ENCODE measurements around the gene ERC1. TPM values are rescaled to one million over a fixed set of nuclear protein-coding genes. Genes with fewer than 3 reads are reported as not detected.
"Not testable (repeated sequence)": the region's sequence is repeated elsewhere in the genome, so short reads cannot be mapped to it uniquely, and the experiment has no call there.

ERC1 gene
- total RNA-seq, 2 donors from 2014 or later, result 18.9 to 72.9 TPM

GRCh38 chr12:1311145-1311544 is 320.1 kb downstream of the ERC1 start:
- TF ChIP-seq, protein P1, sequence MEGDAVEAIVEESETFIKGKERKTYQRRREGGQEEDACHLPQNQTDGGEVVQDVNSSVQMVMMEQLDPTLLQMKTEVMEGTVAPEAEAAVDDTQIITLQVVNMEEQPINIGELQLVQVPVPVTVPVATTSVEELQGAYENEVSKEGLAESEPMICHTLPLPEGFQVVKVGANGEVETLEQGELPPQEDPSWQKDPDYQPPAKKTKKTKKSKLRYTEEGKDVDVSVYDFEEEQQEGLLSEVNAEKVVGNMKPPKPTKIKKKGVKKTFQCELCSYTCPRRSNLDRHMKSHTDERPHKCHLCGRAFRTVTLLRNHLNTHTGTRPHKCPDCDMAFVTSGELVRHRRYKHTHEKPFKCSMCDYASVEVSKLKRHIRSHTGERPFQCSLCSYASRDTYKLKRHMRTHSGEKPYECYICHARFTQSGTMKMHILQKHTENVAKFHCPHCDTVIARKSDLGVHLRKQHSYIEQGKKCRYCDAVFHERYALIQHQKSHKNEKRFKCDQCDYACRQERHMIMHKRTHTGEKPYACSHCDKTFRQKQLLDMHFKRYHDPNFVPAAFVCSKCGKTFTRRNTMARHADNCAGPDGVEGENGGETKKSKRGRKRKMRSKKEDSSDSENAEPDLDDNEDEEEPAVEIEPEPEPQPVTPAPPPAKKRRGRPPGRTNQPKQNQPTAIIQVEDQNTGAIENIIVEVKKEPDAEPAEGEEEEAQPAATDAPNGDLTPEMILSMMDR (IDR thresholded peaks at IDR 0.05), result no peak
- no peak for TF ChIP-seq POLR2A (IDR thresholded peaks at IDR 0.05)
- no peak for TF ChIP-seq POLR2AphosphoS5 (IDR thresholded peaks at IDR 0.05)
- H3K4me3 ChIP-seq, result no peak overlapping the region
- no peaks in the 10 kb centered on the region for H3K4me1 ChIP-seq (replicated peaks)
- H3K27ac ChIP-seq, result no peak overlapping the region
- intact Hi-C loops (cut with DNase I), result no loop called here
- H3K9me3 ChIP-seq, result no peaks in the 10 kb centered on the region
- H3K27me3 ChIP-seq (replicated peaks; ENCODE audit: insufficient read depth), result no peaks in the 10 kb centered on the region
- H3K36me3 ChIP-seq, result no peaks in the 10 kb centered on the region
- WGBS, result 22% methylated on average over 1 of the region's 1 CpG
- no peak for DNase-seq (ENCODE audit: low spot score)

DNA sequence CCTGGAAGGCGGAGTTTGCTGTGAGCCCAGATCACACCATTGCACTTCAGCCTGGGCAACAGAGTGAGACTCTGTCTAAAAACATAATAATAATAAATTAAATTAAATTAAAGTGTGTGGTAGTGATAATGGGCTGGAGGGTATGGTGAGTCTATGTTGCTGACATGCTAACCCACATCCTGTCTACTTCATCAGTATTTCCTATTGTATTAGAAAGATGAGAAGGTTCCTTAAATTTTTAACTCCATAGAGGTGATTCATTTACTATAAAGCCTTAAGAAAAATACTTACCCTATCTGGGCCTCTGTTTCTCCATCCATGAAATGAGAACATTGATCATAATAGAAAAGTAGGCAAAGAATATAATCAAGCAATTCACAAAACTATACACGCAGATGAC is 322.9 kb downstream of the ERC1 start:
- Histone ChIP-seq H3K36me3 (no peaks in the 10 kb centered on the region), H3K4me1 (replicated peaks) (no peaks in the 10 kb centered on the region), H3K9me3 (no peaks in the 10 kb centered on the region), H3K27me3 (replicated peaks; ENCODE audit: insufficient read depth) (no peaks in the 10 kb centered on the region), H3K4me3 (no peak overlapping the region), H3K27ac (no peak overlapping the region)
- intact Hi-C loops (cut with DNase I), result no loop called here
- DNase-seq (ENCODE audit: low spot score), result no peak
- TF ChIP-seq POLR2A (IDR thresholded peaks at IDR 0.05) (no peak), POLR2AphosphoS5 (IDR thresholded peaks at IDR 0.05) (no peak)
- TF ChIP-seq, protein P1 (IDR thresholded peaks at IDR 0.05), result no peak
- WGBS, result 96% methylated on average over 2 of the region's 2 CpGs

GRCh38 chr12:1314523-1314922 is 323.5 kb downstream of the ERC1 start:
- Histone ChIP-seq H3K27ac (no peak overlapping the region), H3K27me3 (replicated peaks; ENCODE audit: insufficient read depth) (no peaks in the 10 kb centered on the region), H3K36me3 (no peaks in the 10 kb centered on the region), H3K9me3 (no peaks in the 10 kb centered on the region), H3K4me1 (replicated peaks) (peaks cover 3% of the 10 kb centered on the region), H3K4me3 (no peak overlapping the region)
- DNase-seq (ENCODE audit: low spot score), result no peak
- TF ChIP-seq POLR2AphosphoS5 (IDR thresholded peaks at IDR 0.05) (no peak), POLR2A (IDR thresholded peaks at IDR 0.05) (no peak)
- TF ChIP-seq, protein P1 (IDR thresholded peaks at IDR 0.05), result no peak
- WGBS, result 96% methylated on average over 1 of the region's 1 CpG
- intact Hi-C loops (cut with DNase I), result no loop called here

GRCh38 chr12:1316991-1317390 is 326.0 kb downstream of the ERC1 start:
- H3K36me3 ChIP-seq; H3K4me3 ChIP-seq; H3K27ac ChIP-seq; DNase-seq (ENCODE audit: low spot score); H3K27me3 ChIP-seq (replicated peaks; ENCODE audit: insufficient read depth); intact Hi-C loops (cut with DNase I); H3K9me3 ChIP-seq; H3K4me1 ChIP-seq (replicated peaks): not testable (repeated sequence)
- WGBS, result 96% methylated on average over 5 of the region's 5 CpGs

DNA sequence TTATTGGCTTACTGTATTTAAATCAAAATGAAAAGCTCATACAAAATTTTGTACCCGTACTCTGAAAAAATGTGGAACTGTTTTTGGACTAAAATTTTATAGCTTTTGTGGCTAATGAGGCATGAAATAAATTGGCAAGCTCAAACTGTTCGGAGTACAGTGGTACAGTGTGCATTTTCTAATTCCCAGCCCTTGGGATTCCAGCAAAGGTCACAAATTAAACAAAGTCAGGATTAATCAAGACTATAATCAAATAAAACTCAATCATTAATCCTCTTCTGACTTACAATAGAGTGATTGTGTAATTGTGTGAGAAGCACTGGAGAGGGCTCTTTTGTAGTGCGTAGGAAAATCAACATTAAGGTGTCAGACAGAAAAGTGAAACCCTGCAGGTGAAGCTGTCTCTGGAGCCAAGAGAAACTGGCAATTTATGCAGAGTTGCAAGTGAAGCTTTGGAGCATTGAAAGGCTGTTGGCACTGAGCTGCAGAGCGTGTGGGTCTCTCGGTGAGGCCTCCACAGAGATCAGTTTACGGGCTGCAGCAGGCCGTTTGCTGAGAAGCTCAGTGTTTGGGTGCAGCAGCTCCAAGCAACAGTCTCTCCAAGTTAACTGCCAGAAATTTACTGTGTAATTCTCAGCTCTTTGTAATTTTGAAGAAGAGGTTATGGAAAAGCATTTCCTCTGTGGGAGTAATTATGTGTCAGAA is 327.5 kb downstream of the ERC1 start:
- H3K27me3 ChIP-seq (replicated peaks; ENCODE audit: insufficient read depth), result no peaks in the 10 kb centered on the region
- WGBS, result 7% methylated on average over 7 of the region's 7 CpGs
- DNase-seq (ENCODE audit: low spot score), result peak; percentile 56

DNA sequence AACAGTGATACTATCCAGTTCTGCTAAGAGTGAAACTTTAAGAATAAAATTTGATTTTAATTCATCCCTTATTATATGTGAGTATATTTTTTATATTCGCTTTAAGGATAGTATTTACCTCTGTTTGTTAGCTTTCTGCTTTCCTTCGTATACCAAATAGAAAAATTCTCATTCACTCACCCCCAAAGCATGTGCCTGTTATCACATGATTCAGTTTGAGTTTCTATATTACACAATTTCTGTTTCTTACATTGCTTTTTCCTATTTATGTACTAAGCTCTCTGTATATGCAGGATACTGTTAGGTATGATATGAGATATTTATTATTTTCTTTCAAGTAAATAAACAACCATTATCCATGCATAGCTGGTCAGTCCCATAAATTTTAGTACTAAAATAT is 328.2 kb downstream of the ERC1 start:
- WGBS, result 53% methylated on average over 2 of the region's 2 CpGs
- Histone ChIP-seq H3K36me3 (no peaks in the 10 kb centered on the region), H3K4me1 (replicated peaks) (peaks cover 3% of the 10 kb centered on the region), H3K27ac (no peak overlapping the region), H3K27me3 (replicated peaks; ENCODE audit: insufficient read depth) (no peaks in the 10 kb centered on the region), H3K4me3 (no peak overlapping the region), H3K9me3 (no peaks in the 10 kb centered on the region)
- DNase-seq (ENCODE audit: low spot score), result no peak
- TF ChIP-seq POLR2A (IDR thresholded peaks at IDR 0.05), result no peak
- TF ChIP-seq POLR2AphosphoS5 (IDR thresholded peaks at IDR 0.05), result no peak
- TF ChIP-seq, protein P1 (IDR thresholded peaks at IDR 0.05), result no peak
- intact Hi-C loops (cut with DNase I), result no loop called here

More for the DNA sequence above, 327.5 kb downstream of the ERC1 start:
- no peak for TF ChIP-seq POLR2A (IDR thresholded peaks at IDR 0.05)
- TF ChIP-seq POLR2AphosphoS5 (IDR thresholded peaks at IDR 0.05), result peak; percentile 5
- Histone ChIP-seq H3K4me1 (replicated peaks) (peaks cover 3% of the 10 kb centered on the region), H3K4me3 (no peak overlapping the region), H3K9me3 (no peaks in the 10 kb centered on the region), H3K36me3 (no peaks in the 10 kb centered on the region), H3K27ac (peak overlapping the region in 1 of 2 donors; percentile 7)
- intact Hi-C loops (cut with DNase I), result no loop called here
